ENCODE data around the gene NOLC1. TPM values are rescaled to one million over a fixed set of nuclear protein-coding genes. Genes with fewer than 3 reads are reported as not detected.
A peak's percentile ranks its signal among the peaks of the same experiment; 100 is the strongest.

NOLC1 gene
- total and polyA plus RNA-seq, 3 donors from 2014 or later: 46.6 to 63.8 (median 53.7) TPM

- Histone ChIP-seq H3K4me1 (peaks cover 16% of the 10 kb centered on the region), H3K9me3 (no peaks in the 10 kb centered on the region), H3K36me3 (ENCODE audit: low read depth, missing control alignments) (no peaks in the 10 kb centered on the region), H3K4me3 (peak overlapping the region in 1 of 2 donors; percentile 93), H3K27ac (peak overlapping the region; percentile 68 to 83), H3K27me3 (no peaks in the 10 kb centered on the region)
- no peak for DNase-seq
- TF ChIP-seq POLR2A (IDR thresholded peaks at IDR 0.05): no peak
- TF ChIP-seq, protein P1, sequence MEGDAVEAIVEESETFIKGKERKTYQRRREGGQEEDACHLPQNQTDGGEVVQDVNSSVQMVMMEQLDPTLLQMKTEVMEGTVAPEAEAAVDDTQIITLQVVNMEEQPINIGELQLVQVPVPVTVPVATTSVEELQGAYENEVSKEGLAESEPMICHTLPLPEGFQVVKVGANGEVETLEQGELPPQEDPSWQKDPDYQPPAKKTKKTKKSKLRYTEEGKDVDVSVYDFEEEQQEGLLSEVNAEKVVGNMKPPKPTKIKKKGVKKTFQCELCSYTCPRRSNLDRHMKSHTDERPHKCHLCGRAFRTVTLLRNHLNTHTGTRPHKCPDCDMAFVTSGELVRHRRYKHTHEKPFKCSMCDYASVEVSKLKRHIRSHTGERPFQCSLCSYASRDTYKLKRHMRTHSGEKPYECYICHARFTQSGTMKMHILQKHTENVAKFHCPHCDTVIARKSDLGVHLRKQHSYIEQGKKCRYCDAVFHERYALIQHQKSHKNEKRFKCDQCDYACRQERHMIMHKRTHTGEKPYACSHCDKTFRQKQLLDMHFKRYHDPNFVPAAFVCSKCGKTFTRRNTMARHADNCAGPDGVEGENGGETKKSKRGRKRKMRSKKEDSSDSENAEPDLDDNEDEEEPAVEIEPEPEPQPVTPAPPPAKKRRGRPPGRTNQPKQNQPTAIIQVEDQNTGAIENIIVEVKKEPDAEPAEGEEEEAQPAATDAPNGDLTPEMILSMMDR (IDR thresholded peaks at IDR 0.05): no peak
- 58 to 66% methylated on average over 3 of the region's 3 CpGs for WGBS, 2 donors
- intact Hi-C loops (cut with DNase I; ENCODE audit: low total_unique reads): no loop called here
Measured at GRCh38 chr10:102150970-102151773, 1.0 kb upstream of the NOLC1 start.

GRCh38 chr10:102152545-102152890 lies 329 bp downstream of the NOLC1 start:
- H3K27ac ChIP-seq: peak overlapping the region; percentile 68 to 84
- H3K9me3 ChIP-seq: no peaks in the 10 kb centered on the region
- no peaks in the 10 kb centered on the region for H3K36me3 ChIP-seq (ENCODE audit: low read depth, missing control alignments)
- H3K4me3 ChIP-seq: peak overlapping the region; percentile 82 to 93
- 0 to 1% methylated on average over 17 to 19 of the region's 19 CpGs for WGBS, 2 donors
- no peak for DNase-seq
- TF ChIP-seq, protein P1 (IDR thresholded peaks at IDR 0.05): no peak
- no peak for TF ChIP-seq POLR2A (IDR thresholded peaks at IDR 0.05)
- no peaks in the 10 kb centered on the region for H3K27me3 ChIP-seq
- intact Hi-C loops (cut with DNase I; ENCODE audit: low total_unique reads): no loop called here
- peaks cover 16% of the 10 kb centered on the region for H3K4me1 ChIP-seq

DNA sequence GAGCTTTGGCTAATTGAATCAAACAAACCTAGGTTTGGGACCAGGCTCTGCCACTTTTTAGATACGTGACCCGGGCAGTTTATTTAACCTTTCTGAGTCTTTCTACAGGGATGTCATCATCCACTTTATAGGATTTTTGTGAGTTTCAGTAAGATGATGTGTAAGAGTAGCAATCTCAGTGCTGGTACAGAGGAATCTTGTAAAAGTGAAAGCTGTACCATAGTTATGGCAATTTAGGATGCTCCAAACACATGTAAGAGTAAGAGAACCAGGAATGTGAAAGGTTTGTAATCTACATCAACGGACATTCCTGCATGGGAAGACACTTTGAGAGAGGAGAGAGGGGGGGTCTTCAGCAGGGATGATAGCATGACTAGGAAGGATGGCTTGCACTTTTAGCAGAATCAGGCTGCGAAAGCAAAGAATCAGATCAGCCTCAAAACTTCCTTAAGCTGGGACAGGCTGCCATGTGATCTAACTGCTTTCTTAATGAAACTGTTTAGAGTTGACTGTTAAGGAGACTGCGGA lies 968 bp downstream of the NOLC1 start:
- Histone ChIP-seq H3K4me1 (peaks cover 16% of the 10 kb centered on the region), H3K27ac (peak overlapping the region in 1 of 2 donors; percentile 84)
- intact Hi-C loops (cut with DNase I; ENCODE audit: low total_unique reads): no loop called here

GRCh38 chr10:102154466-102155116 lies 2.4 kb downstream of the NOLC1 start:
- Histone ChIP-seq H3K27ac (no peak overlapping the region), H3K27me3 (no peaks in the 10 kb centered on the region), H3K36me3 (ENCODE audit: low read depth, missing control alignments) (no peaks in the 10 kb centered on the region), H3K9me3 (no peaks in the 10 kb centered on the region), H3K4me3 (no peak overlapping the region), H3K4me1 (peaks cover 16% of the 10 kb centered on the region)
- WGBS, 2 donors: 94 to 96% methylated on average over 11 of the region's 11 CpGs
- intact Hi-C loops (cut with DNase I; ENCODE audit: low total_unique reads): no loop called here
- no peak for TF ChIP-seq POLR2A (IDR thresholded peaks at IDR 0.05)
- TF ChIP-seq, protein P1 (IDR thresholded peaks at IDR 0.05): no peak
- no peak for DNase-seq

More for the DNA sequence above, 968 bp downstream of the NOLC1 start:
- TF ChIP-seq, protein P1 (IDR thresholded peaks at IDR 0.05): no peak
- TF ChIP-seq POLR2A (IDR thresholded peaks at IDR 0.05): no peak
- 20 to 26% methylated on average over 5 of the region's 5 CpGs for WGBS, 2 donors
- H3K36me3 ChIP-seq (ENCODE audit: low read depth, missing control alignments): no peaks in the 10 kb centered on the region
- H3K9me3 ChIP-seq: no peaks in the 10 kb centered on the region
- H3K27me3 ChIP-seq: no peaks in the 10 kb centered on the region
- H3K4me3 ChIP-seq: peak overlapping the region; percentile 82 to 93
- no peak for DNase-seq
